ENCODE results near the gene PBX4. TPM values are rescaled to one million over a fixed set of nuclear protein-coding genes. Genes with fewer than 3 reads are reported as not detected.

PBX4 gene
- total RNA-seq, 3 donors from 2014 or later (not counting 1 experiment from before 2014, with no cell fraction given), result 10.7 to 15.9 (median 11.1) TPM

GRCh38 chr19:19571071-19571786, 47.3 kb downstream of the PBX4 start:
- Mint-ChIP-seq H3K4me3 (no peak overlapping the region), H3K9me3 (no peaks in the 10 kb centered on the region), H3K4me1 (peaks cover 0 to 5% of the 10 kb centered on the region in 2 donors), H3K27me3 (ENCODE audit: low read depth in 2 of 2) (no peaks in the 10 kb centered on the region), H3K36me3 (no peaks in the 10 kb centered on the region), H3K27ac (no peak overlapping the region)
- Histone ChIP-seq H3K9me3 (ENCODE audit: control insufficient read depth, insufficient read depth, low read length) (no peaks in the 10 kb centered on the region), H3K27ac (ENCODE audit: low read length) (no peak overlapping the region), H3K4me3 (ENCODE audit: low read length) (no peak overlapping the region), H3K36me3 (ENCODE audit: control insufficient read depth, insufficient read depth, low read length) (no peaks in the 10 kb centered on the region), H3K4me1 (ENCODE audit: control insufficient read depth, insufficient read depth, low read length) (no peaks in the 10 kb centered on the region), H3K27me3 (ENCODE audit: control insufficient read depth, insufficient read depth, low read length) (no peaks in the 10 kb centered on the region)
- no peak for ATAC-seq
- DNase-seq, result no peak
- TF ChIP-seq CTCF (IDR thresholded peaks at IDR 0.05), result no peak
- intact Hi-C loops (cut with micrococcal nuclease), result no loop called here
- 85% methylated on average over 11 of the region's 11 CpGs for WGBS (ENCODE audit: insufficient coverage)

- Mint-ChIP-seq H3K4me3 (no peak overlapping the region), H3K27me3 (ENCODE audit: low read depth in 2 of 2) (no peaks in the 10 kb centered on the region), H3K36me3 (no peaks in the 10 kb centered on the region), H3K4me1 (peaks cover 0 to 4% of the 10 kb centered on the region in 2 donors), H3K9me3 (no peaks in the 10 kb centered on the region), H3K27ac (no peak overlapping the region)
- Histone ChIP-seq H3K27me3 (ENCODE audit: control insufficient read depth, insufficient read depth, low read length) (no peaks in the 10 kb centered on the region), H3K27ac (ENCODE audit: low read length) (no peak overlapping the region), H3K4me3 (ENCODE audit: low read length) (no peak overlapping the region), H3K36me3 (ENCODE audit: control insufficient read depth, insufficient read depth, low read length) (no peaks in the 10 kb centered on the region), H3K4me1 (ENCODE audit: control insufficient read depth, insufficient read depth, low read length) (no peaks in the 10 kb centered on the region), H3K9me3 (ENCODE audit: control insufficient read depth, insufficient read depth, low read length) (no peaks in the 10 kb centered on the region)
- no peak for TF ChIP-seq CTCF (IDR thresholded peaks at IDR 0.05)
- ATAC-seq (no peak), DNase-seq (no peak)
- intact Hi-C loops (cut with micrococcal nuclease), result no loop called here
- 91% methylated on average over 10 of the region's 10 CpGs for WGBS (ENCODE audit: insufficient coverage)
Observed at GRCh38 chr19:19570571-19570970, 47.9 kb downstream of the PBX4 start.

DNA sequence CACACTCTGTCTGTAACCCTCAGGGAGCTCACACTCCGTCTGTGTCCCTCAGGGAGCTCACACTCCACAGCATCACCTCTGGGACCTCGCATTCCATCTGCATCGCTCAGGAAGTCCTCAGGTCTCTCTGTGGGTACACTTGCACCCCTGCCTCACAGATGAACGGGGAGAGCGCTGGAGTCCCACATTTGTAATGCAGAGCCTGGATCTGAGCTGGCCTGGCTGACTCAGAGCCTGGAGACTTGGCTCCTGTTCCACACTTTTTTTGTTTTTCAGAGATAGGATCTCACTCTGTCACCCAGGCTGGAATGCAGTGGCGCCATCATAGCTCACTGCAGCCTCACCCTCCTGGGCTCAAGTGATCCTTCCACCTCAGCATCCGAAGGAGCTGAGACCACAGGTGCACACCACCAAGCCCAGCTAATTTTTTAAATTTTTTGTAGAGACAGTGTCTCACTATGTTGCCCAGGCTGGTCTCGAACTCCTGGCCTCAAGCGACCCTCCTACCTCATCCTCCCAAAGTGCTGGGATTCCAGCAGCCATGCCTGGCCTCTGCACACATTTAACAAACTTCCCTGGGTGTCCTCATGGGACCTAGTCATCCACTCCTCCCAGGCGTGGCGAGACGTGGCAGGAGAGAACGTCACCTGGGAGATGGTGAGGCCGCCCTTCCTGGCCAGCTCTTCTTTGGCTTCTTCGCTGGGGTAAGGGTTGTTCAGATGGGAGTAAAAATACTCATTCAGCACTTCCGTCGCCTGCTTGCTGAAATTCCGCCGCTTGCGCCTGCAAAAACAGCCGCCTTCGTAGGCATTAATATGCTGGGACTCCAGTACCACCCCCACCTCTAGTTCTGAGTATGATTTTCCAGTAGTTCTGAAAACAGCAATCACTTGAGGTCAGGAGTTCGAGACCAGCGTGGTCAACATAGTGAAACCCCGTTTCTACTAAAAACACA, 49.4 kb downstream of the PBX4 start:
- 95% methylated on average over 25 of the region's 25 CpGs for WGBS (ENCODE audit: insufficient coverage)
- no peaks in the 10 kb centered on the region for H3K27me3 Mint-ChIP-seq (ENCODE audit: low read depth in 2 of 2)
- H3K36me3 Mint-ChIP-seq, result no peaks in the 10 kb centered on the region
- H3K4me1 ChIP-seq (ENCODE audit: control insufficient read depth, insufficient read depth, low read length), result no peaks in the 10 kb centered on the region
- no peak overlapping the region for H3K27ac ChIP-seq (ENCODE audit: low read length)
- H3K9me3 Mint-ChIP-seq, result no peaks in the 10 kb centered on the region
- DNase-seq (no peak), ATAC-seq (no peak)
- intact Hi-C loops (cut with micrococcal nuclease), result no loop called here
- TF ChIP-seq CTCF (IDR thresholded peaks at IDR 0.05), result no peak
- no peak overlapping the region for H3K4me3 ChIP-seq (ENCODE audit: low read length)
- no peaks in the 10 kb centered on the region for H3K9me3 ChIP-seq (ENCODE audit: control insufficient read depth, insufficient read depth, low read length)
- no peak overlapping the region for H3K4me3 Mint-ChIP-seq
- H3K27me3 ChIP-seq (ENCODE audit: control insufficient read depth, insufficient read depth, low read length), result no peaks in the 10 kb centered on the region
- H3K4me1 Mint-ChIP-seq, result no peaks in the 10 kb centered on the region
- no peak overlapping the region for H3K27ac Mint-ChIP-seq
- H3K36me3 ChIP-seq (ENCODE audit: control insufficient read depth, insufficient read depth, low read length), result no peaks in the 10 kb centered on the region
